ENCODE results near the gene CLDN22. TPM values are rescaled to one million over a fixed set of nuclear protein-coding genes. Genes with fewer than 3 reads are reported as not detected.

The CLDN22 gene
- total and polyA plus RNA-seq, 10 donors: not detected

DNA sequence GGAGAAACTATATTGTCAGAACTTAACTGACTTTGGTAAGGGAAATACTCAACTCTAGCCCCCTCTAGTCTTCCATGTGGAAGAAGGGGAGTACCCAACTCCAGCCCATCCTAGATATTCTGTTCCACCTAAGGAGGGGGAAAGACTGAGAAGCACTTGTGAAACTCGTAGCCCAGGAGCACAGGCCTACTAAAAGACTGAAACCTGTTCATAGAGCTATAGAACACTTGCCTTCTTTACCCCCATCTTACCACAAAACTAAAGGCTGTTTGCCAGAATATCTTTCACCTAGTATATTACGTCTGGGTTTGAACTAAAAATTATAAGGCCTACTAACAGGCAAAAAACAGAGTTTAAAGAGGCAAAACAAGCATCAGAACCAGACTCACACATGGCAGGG is 15.5 kb downstream of the CLDN22 start:
- H3K4me1 ChIP-seq: no peaks in the 10 kb centered on the region
- no peaks in the 10 kb centered on the region for H3K9me3 ChIP-seq
- no peaks in the 10 kb centered on the region for H3K27me3 ChIP-seq (replicated peaks in 1 of 7)
- DNase-seq: no peak
- H3K4me3 ChIP-seq: no peak overlapping the region
- H3K36me3 ChIP-seq: no peaks in the 10 kb centered on the region
- intact Hi-C loops (cut with DNase I; ENCODE audit: low total_unique reads): no loop called here
- no peak overlapping the region for H3K27ac ChIP-seq
- TF ChIP-seq POLR2AphosphoS5 (IDR thresholded peaks at IDR 0.05) (no peak), POLR2A (IDR thresholded peaks at IDR 0.05) (no peak)
- TF ChIP-seq, protein P1, sequence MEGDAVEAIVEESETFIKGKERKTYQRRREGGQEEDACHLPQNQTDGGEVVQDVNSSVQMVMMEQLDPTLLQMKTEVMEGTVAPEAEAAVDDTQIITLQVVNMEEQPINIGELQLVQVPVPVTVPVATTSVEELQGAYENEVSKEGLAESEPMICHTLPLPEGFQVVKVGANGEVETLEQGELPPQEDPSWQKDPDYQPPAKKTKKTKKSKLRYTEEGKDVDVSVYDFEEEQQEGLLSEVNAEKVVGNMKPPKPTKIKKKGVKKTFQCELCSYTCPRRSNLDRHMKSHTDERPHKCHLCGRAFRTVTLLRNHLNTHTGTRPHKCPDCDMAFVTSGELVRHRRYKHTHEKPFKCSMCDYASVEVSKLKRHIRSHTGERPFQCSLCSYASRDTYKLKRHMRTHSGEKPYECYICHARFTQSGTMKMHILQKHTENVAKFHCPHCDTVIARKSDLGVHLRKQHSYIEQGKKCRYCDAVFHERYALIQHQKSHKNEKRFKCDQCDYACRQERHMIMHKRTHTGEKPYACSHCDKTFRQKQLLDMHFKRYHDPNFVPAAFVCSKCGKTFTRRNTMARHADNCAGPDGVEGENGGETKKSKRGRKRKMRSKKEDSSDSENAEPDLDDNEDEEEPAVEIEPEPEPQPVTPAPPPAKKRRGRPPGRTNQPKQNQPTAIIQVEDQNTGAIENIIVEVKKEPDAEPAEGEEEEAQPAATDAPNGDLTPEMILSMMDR (IDR thresholded peaks at IDR 0.05 in 8 of 11, conservative IDR thresholded peaks at IDR 0.05 in 3 of 11): no peak
- 76 to 88% (median 86%) methylated on average over 2 of the region's 2 CpGs for WGBS, 5 donors

DNA sequence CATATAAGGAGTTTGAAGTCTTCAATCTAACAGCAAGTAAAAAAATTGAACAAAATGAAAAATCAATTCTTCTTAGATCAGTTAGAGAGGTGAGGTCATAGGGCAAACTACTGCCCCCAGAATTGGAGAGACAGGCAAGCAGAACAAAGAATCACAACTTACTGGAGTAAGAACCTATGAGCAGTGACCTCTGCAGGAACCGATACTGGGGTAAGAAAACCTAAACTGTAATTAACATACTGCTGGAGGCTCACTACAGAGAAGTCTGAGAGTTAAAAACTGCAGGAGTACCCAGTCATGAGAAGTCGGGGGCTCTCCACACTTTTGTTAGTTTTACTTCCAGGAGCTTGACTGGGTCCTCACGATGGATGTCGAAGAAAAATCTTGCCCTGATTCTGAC is 16.0 kb downstream of the CLDN22 start:
- H3K36me3 ChIP-seq: no peaks in the 10 kb centered on the region
- WGBS, 5 donors: 85 to 97% (median 94%) methylated on average over 4 of the region's 4 CpGs
- H3K9me3 ChIP-seq: no peaks in the 10 kb centered on the region
- DNase-seq: no peak
- TF ChIP-seq POLR2A (IDR thresholded peaks at IDR 0.05): no peak
- TF ChIP-seq, protein P1 (IDR thresholded peaks at IDR 0.05 in 8 of 11, conservative IDR thresholded peaks at IDR 0.05 in 3 of 11): no peak
- no peak for TF ChIP-seq POLR2AphosphoS5 (IDR thresholded peaks at IDR 0.05)
- H3K4me1 ChIP-seq: no peaks in the 10 kb centered on the region
- H3K27ac ChIP-seq: no peak overlapping the region
- H3K4me3 ChIP-seq: no peak overlapping the region
- no peaks in the 10 kb centered on the region for H3K27me3 ChIP-seq (replicated peaks in 1 of 7)
- intact Hi-C loops (cut with DNase I; ENCODE audit: low total_unique reads): no loop called here

DNA sequence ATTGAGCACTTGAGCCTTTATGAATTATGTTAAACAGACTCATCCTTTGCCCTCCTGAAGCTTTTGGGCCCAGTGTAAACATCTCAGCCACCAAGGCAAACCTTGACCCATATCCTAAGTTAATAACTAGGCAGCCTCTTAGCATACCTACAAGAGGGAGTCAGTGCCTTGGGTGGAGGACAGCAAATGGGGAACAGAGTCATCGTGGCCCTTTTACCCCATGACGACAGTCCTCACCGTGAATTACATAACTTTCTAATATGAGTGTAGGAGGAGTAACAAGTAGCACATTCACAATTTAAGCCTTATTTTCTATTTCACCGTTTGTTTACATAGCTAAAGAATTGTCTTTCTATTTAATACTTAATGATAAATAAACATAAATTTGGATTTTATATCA is 16.8 kb downstream of the CLDN22 start:
- H3K27ac ChIP-seq: no peak overlapping the region
- H3K27me3 ChIP-seq (replicated peaks in 1 of 7): no peaks in the 10 kb centered on the region
- 69 to 96% (median 75%) methylated on average over 4 of the region's 4 CpGs for WGBS, 5 donors
- intact Hi-C loops (cut with DNase I; ENCODE audit: low total_unique reads): no loop called here
- no peaks in the 10 kb centered on the region for H3K4me1 ChIP-seq
- DNase-seq: no peak
- H3K4me3 ChIP-seq: no peak overlapping the region
- no peaks in the 10 kb centered on the region for H3K36me3 ChIP-seq
- TF ChIP-seq POLR2AphosphoS5 (IDR thresholded peaks at IDR 0.05): no peak
- no peak for TF ChIP-seq POLR2A (IDR thresholded peaks at IDR 0.05)
- TF ChIP-seq, protein P1 (IDR thresholded peaks at IDR 0.05 in 8 of 11, conservative IDR thresholded peaks at IDR 0.05 in 3 of 11): no peak
- no peaks in the 10 kb centered on the region for H3K9me3 ChIP-seq

DNA sequence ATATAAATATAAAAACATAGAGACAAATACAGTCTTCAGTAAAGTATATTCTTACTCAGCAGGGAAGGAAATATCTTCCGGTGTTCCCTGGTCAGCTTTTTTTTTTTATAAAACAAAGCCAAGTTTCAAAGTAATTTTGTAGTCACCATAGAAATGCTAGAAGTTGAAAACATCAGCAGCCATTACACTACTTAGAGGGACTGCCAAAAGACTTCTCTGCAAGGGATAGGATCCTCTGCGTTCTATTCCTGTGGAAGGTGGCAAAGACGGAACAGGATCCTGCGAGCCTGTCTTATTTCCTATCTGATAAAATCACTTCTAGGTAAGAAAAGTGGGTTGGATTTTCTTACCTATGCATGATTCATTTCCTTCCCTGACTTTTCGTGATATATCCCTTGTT is 19.4 kb downstream of the CLDN22 start:
- WGBS, 5 donors: 67 to 78% (median 70%) methylated on average over 5 of the region's 5 CpGs
- intact Hi-C loops (cut with DNase I; ENCODE audit: low total_unique reads): no loop called here

More for the DNA sequence above, 19.4 kb downstream of the CLDN22 start:
- DNase-seq: no peak
- H3K27ac ChIP-seq: no peak overlapping the region
- H3K36me3 ChIP-seq: peaks cover 0 to 6% (median 0%) of the 10 kb centered on the region in 6 donors
- no peaks in the 10 kb centered on the region for H3K4me1 ChIP-seq
- TF ChIP-seq POLR2AphosphoS5 (IDR thresholded peaks at IDR 0.05): no peak
- TF ChIP-seq, protein P1 (IDR thresholded peaks at IDR 0.05 in 8 of 11, conservative IDR thresholded peaks at IDR 0.05 in 3 of 11): no peak
- no peak for TF ChIP-seq POLR2A (IDR thresholded peaks at IDR 0.05)
- no peak overlapping the region for H3K4me3 ChIP-seq
- H3K27me3 ChIP-seq (replicated peaks in 1 of 7): no peaks in the 10 kb centered on the region
- H3K9me3 ChIP-seq: no peaks in the 10 kb centered on the region

All from spleen (tissue), 11 donors.